SK-N-SH (cell line): Measurements from ENCODE around the gene GOLGA8B. TPM values are rescaled to one million over a fixed set of nuclear protein-coding genes. Genes with fewer than 3 reads are reported as not detected.
"Not testable (repeated sequence)": the region's sequence is repeated elsewhere in the genome, so short reads cannot be mapped to it uniquely, and the experiment has no call there.

ENCODE experiments used
- CTCF ChIA-PET: fragments of 300-600, 350-600 bp; formaldehyde crosslinking; extraction: SDS; loops from one replicate; lab custom pipeline; 2021; lab: Yijun Ruan, JAX
- POLR2A ChIA-PET: fragments of 350-600 bp; sonication (Branson Sonifier 250); formaldehyde crosslinking; extraction: SDS; loops from one replicate; lab custom pipeline; 2020; ENCODE audit warnings: antibody characterized with exemption, inconsistent platforms; lab: Yijun Ruan, JAX
- DNase-seq: peaks from one replicate; pipeline ENCODE4 v3.0.0; 2012
- H2AFZ ChIP-seq: fragments of 200-600 bp; sonication (generic); 2 replicates; pipeline ENCODE4 v1.8.1; 2016; ENCODE audit warnings: antibody characterized with exemption, mild to moderate bottlenecking, low read depth
- H3F3A ChIP-seq: fragments of 200-600 bp; sonication (generic); replicated peaks from 2 replicates; pipeline ENCODE3; 2016; ENCODE audit warnings: antibody characterized with exemption, mild to moderate bottlenecking; ENCODE audit not compliant: insufficient read depth
- H3K27ac ChIP-seq, 2 experiments: fragments of 200-500 bp in 1 of 2; fragments of 200-600 bp in 1 of 2; sonication (Bioruptor generic) in 1 of 2; sonication (generic), shearing (Covaris generic) in 1 of 2; 2 replicates each; pipeline versions ENCODE4 v1.5.1 to v1.6.1; 2014 to 2016; ENCODE audit warnings: low read depth in 2 of 2, inconsistent platforms in 1 of 2, low read length in 1 of 2, mild to moderate bottlenecking in 1 of 2, mixed read lengths in 1 of 2
- H3K27me3 ChIP-seq: fragments of 200-600 bp; sonication (generic), shearing (Covaris generic); 2 replicates; pipeline ENCODE4 v1.6.1; 2016; ENCODE audit warnings: mixed run types; ENCODE audit not compliant: insufficient read depth
- H3K36me3 ChIP-seq, 2 experiments: fragments of 200-500 bp in 1 of 2; fragments of 200-600 bp in 1 of 2; sonication (Bioruptor generic) in 1 of 2; sonication (generic) in 1 of 2; replicated peaks in 1 of 2; 2 replicates each; pipeline versions ENCODE3 to v1.5.1; 2014 to 2016; ENCODE audit warnings: low read length in 1 of 2, mild to moderate bottlenecking in 1 of 2; ENCODE audit not compliant: insufficient read depth in 2 of 2, control insufficient read depth in 1 of 2
- H3K4me1 ChIP-seq, 2 experiments: fragments of 200-500 bp in 1 of 2; fragments of 200-600 bp in 1 of 2; sonication (Bioruptor generic) in 1 of 2; sonication (generic), shearing (Covaris generic) in 1 of 2; 2 replicates each; pipeline versions ENCODE4 v1.5.1 to v1.6.1; 2014 to 2016; ENCODE audit warnings: low read depth in 1 of 2, low read length in 1 of 2, mixed run types in 1 of 2; ENCODE audit not compliant: insufficient read depth in 2 of 2, control insufficient read depth in 1 of 2
- H3K4me2 ChIP-seq: fragments of 200-600 bp; sonication (generic), shearing (Covaris generic); 2 replicates; pipeline ENCODE4 v1.6.1; 2017; ENCODE audit warnings: mixed run types
- H3K4me3 ChIP-seq, 2 experiments: fragments of 200-500 bp in 1 of 2; fragments of 200-600 bp in 1 of 2; sonication (Bioruptor generic) in 1 of 2; sonication (generic), shearing (Covaris generic) in 1 of 2; 2 replicates each; pipeline versions ENCODE4 v1.5.1 to v1.8.1; 2014 to 2016; ENCODE audit warnings: low read depth in 2 of 2, inconsistent platforms in 1 of 2, low read length in 1 of 2, mild to moderate bottlenecking in 1 of 2, mixed read lengths in 1 of 2, moderate library complexity in 1 of 2
- H3K79me2 ChIP-seq: fragments of 200-600 bp; sonication (generic); 2 replicates; pipeline ENCODE4 v1.8.1; 2017; ENCODE audit warnings: mild to moderate bottlenecking; ENCODE audit not compliant: insufficient read depth
- H3K9ac ChIP-seq: fragments of 200-600 bp; sonication (generic); 2 replicates; pipeline ENCODE4 v1.6.1; 2017; ENCODE audit warnings: mixed run types
- H3K9me2 ChIP-seq: fragments of 200-600 bp; sonication (generic); 2 replicates; pipeline ENCODE4 v1.6.1; 2017; ENCODE audit warnings: mixed run types
- H3K9me3 ChIP-seq: fragments of 200-600 bp; sonication (generic); 2 replicates; pipeline ENCODE4 v1.6.1; 2017; ENCODE audit warnings: mixed run types, mild to moderate bottlenecking, moderate library complexity
- H4K20me1 ChIP-seq: fragments of 200-600 bp; sonication (generic); 2 replicates; pipeline ENCODE4 v1.6.1; 2017; ENCODE audit warnings: mild to moderate bottlenecking, mixed run types; ENCODE audit not compliant: insufficient read depth
- EZH2phosphoT487 ChIP-seq: fragments of 200-600 bp; sonication (generic); IDR thresholded peaks from 2 replicates; pipeline ENCODE4 v1.6.1; 2017; ENCODE audit warnings: low read depth, mixed run types, mild to moderate bottlenecking, antibody characterized with exemption, moderate library complexity, borderline replicate concordance
- FOSL2 ChIP-seq: IDR thresholded peaks from 2 replicates; pipeline ENCODE4 v1.4.0; 2012; ENCODE audit warnings: low read depth, mild to moderate bottlenecking, moderate library complexity, borderline replicate concordance
- IRF3 ChIP-seq: fragments of 150-350 bp; IDR thresholded peaks from 2 replicates; pipeline ENCODE4 v1.6.1; 2016; ENCODE audit warnings: mild to moderate bottlenecking, low read depth, low read length
- JUND ChIP-seq: IDR thresholded peaks from 2 replicates; pipeline ENCODE4 v1.4.0; 2012
- NRF1 ChIP-seq: IDR thresholded peaks from 2 replicates; pipeline ENCODE4 v1.6.1; 2012; ENCODE audit warnings: low read depth, mild to moderate bottlenecking, low read length
- PBX3 ChIP-seq: IDR thresholded peaks from 2 replicates; pipeline ENCODE4; 2012
- RCOR1 ChIP-seq: fragments of 150-350 bp; IDR thresholded peaks from 2 replicates; pipeline ENCODE4 v1.6.1; 2017; ENCODE audit warnings: antibody characterized with exemption, low read length
- REST ChIP-seq: IDR thresholded peaks from 2 replicates; pipeline ENCODE4 v1.6.1; 2012; ENCODE audit warnings: mild to moderate bottlenecking, low read depth, low read length, moderate library complexity
- RFX5 ChIP-seq: IDR thresholded peaks from 2 replicates; pipeline ENCODE4 v1.6.1; 2012; ENCODE audit warnings: mild to moderate bottlenecking, improper control_type of control experiment, low read length
- TCF12 ChIP-seq: IDR thresholded peaks from 2 replicates; pipeline ENCODE4 v1.4.0; 2012
- WGBS: methylation state at CpG from one replicate; pipeline ENCODE4 v1.1.6; 2017; ENCODE audit warnings: low lambda C conversion rate; 5-methylcytosine and 5-hydroxymethylcytosine counted together
- polyA plus RNA-seq, 3 experiments: library from polyadenylated mRNA; depleted of rRNA; stranded (reverse); fragments of >200 nt; gene quantifications; 2 replicates each; pipeline ENCODE4 v1.2.3, GENCODE V29; 2012

GOLGA8B gene
- polyA plus RNA-seq, 1 of the 3 experiments (the other 2 are of a cell fraction), result 96.6 TPM

GRCh38 chr15:34583399-34584329 is at the start of gene GOLGA8B (continued):
- TF ChIP-seq REST (no peak), NRF1 (peak; percentile 82), PBX3 (no peak), RFX5 (no peak), RCOR1 (no peak), EZH2phosphoT487 (no peak)

GRCh38 chr15:34633165-34633564 is 49.7 kb upstream of the GOLGA8B start:
- POLR2A ChIA-PET, H4K20me1 ChIP-seq, H3K9me2 ChIP-seq, DNase-seq, H3K9me3 ChIP-seq, H3K4me1 ChIP-seq, H3K4me3 ChIP-seq, H2AFZ ChIP-seq, H3K27me3 ChIP-seq, H3K79me2 ChIP-seq, H3K4me2 ChIP-seq, H3K9ac ChIP-seq, H3K27ac ChIP-seq, H3K36me3 ChIP-seq, H3F3A ChIP-seq: not testable (repeated sequence)
- WGBS, result 69% methylated on average over 3 of the region's 3 CpGs
- CTCF ChIA-PET, result interaction anchor here (1.7 kb wide), 1 partner anchor 75 kb away, joined by 5 read pairs; no protein-coding TSS in a partner anchor

GRCh38 chr15:34628577-34629152 is 45.2 kb upstream of the GOLGA8B start:
- 59% methylated on average over 2 of the region's 2 CpGs for WGBS
- Histone ChIP-seq H3K9me2 (no peaks in the 10 kb centered on the region), H3K4me2 (no peak overlapping the region), H3K36me3 (peaks cover 0 to 6% of the 10 kb centered on the region in 2 experiments), H3K4me1 (no peaks in the 10 kb centered on the region; a peak in 1 of 4 replicates), H4K20me1 (no peaks in the 10 kb centered on the region), H3K9ac (no peak overlapping the region), H3K27me3 (no peaks in the 10 kb centered on the region), H3K4me3 (no peak overlapping the region), H3K9me3 (no peaks in the 10 kb centered on the region), H3K27ac (no peak overlapping the region; a peak in 1 of 4 replicates), H2AFZ (no peak overlapping the region), H3F3A (no peaks in the 10 kb centered on the region), H3K79me2 (no peaks in the 10 kb centered on the region)
- no peak for DNase-seq
- POLR2A ChIA-PET, result no interaction called here
- TF ChIP-seq PBX3 (peak; percentile 49; the same call in 1 of the 2 replicates), TCF12 (0 out of 2 replicates have a peak, but pooled peaks have one; percentile 17), FOSL2 (peak; percentile 8; the same call in 1 of the 2 replicates), IRF3 (no peak), JUND (peak; percentile 58)
- CTCF ChIA-PET, result no interaction called here
